GM23338 (cell line): Measurements from ENCODE around the gene TRIO. TPM values are rescaled to one million over a fixed set of nuclear protein-coding genes. Genes with fewer than 3 reads are reported as not detected.
A peak's percentile ranks its signal among the peaks of the same experiment; 100 is the strongest.

Experiments
- ATAC-seq: fragments of 200-7000 bp; cut with Tn5 transposase; 3 replicates; pipeline ENCODE4 v1.9.1; 2020
- DNase-seq: peaks from one replicate; pipeline ENCODE4 v3.0.0-alpha.2; 2015; ENCODE audit warnings: low spot score
- H2AFZ ChIP-seq: fragments of 200-600 bp; sonication (generic); 2 replicates; pipeline ENCODE4 v1.8.0; 2016; ENCODE audit warnings: antibody characterized with exemption, mild to moderate bottlenecking, moderate library complexity
- H3F3A ChIP-seq: fragments of 200-600 bp; sonication (generic); replicated peaks from 2 replicates; pipeline ENCODE4 v1.8.0; 2017; ENCODE audit warnings: antibody characterized with exemption, mixed run types, low read depth
- H3K27ac ChIP-seq: fragments of 200-600 bp; sonication (generic); 2 replicates; pipeline ENCODE4 v1.6.1; 2016; ENCODE audit warnings: low read depth
- H3K27me3 ChIP-seq: fragments of 200-600 bp; sonication (generic); 2 replicates; pipeline ENCODE4 v1.8.0; 2016; ENCODE audit warnings: mild to moderate bottlenecking, mixed run types, moderate library complexity; ENCODE audit not compliant: insufficient read depth
- H3K36me3 ChIP-seq: fragments of 200-600 bp; sonication (generic); 2 replicates; pipeline ENCODE4 v1.8.0; 2016; ENCODE audit warnings: mild to moderate bottlenecking; ENCODE audit not compliant: insufficient read depth
- H3K4me1 ChIP-seq: fragments of 200-600 bp; sonication (generic); 2 replicates; pipeline ENCODE4 v1.8.0; 2016; ENCODE audit warnings: mild to moderate bottlenecking, moderate library complexity; ENCODE audit not compliant: insufficient read depth
- H3K4me2 ChIP-seq: fragments of 200-600 bp; sonication (generic); 2 replicates; pipeline ENCODE4 v1.7.1; 2017; ENCODE audit warnings: mixed run types
- H3K4me3 ChIP-seq: fragments of 200-600 bp; sonication (generic); 2 replicates; pipeline ENCODE4 v1.6.1; 2016; ENCODE audit warnings: mixed run types
- H3K79me2 ChIP-seq: fragments of 200-600 bp; sonication (generic); replicated peaks from 2 replicates; pipeline ENCODE4 v1.8.0; 2017; ENCODE audit warnings: mild to moderate bottlenecking; ENCODE audit not compliant: insufficient read depth
- H3K9me2 ChIP-seq: fragments of 200-600 bp; sonication (generic); 2 replicates; pipeline ENCODE4 v1.8.0; 2017; ENCODE audit not compliant: insufficient read depth
- H4K20me1 ChIP-seq: fragments of 200-600 bp; sonication (generic); replicated peaks from 2 replicates; pipeline ENCODE4 v1.8.0; 2017; ENCODE audit warnings: mild to moderate bottlenecking; ENCODE audit not compliant: insufficient read depth
- H3K27ac Mint-ChIP-seq: 2 replicates; pipeline ENCODE4 v1.8.0; 2020; ENCODE audit warnings: inconsistent platforms, mild to moderate bottlenecking, moderate library complexity, mixed read lengths
- H3K27me3 Mint-ChIP-seq: 3 replicates; pipeline ENCODE4 v1.8.0; 2022; ENCODE audit warnings: low read depth, mild to moderate bottlenecking, moderate library complexity, mixed read lengths, inconsistent platforms; ENCODE audit not compliant: insufficient read depth, poor library complexity
- H3K36me3 Mint-ChIP-seq: 3 replicates; pipeline ENCODE4 v1.8.0; 2021; ENCODE audit warnings: low read depth, mild to moderate bottlenecking, inconsistent platforms, moderate library complexity, mixed read lengths
- H3K4me1 Mint-ChIP-seq: 3 replicates; pipeline ENCODE4 v1.8.0; 2020; ENCODE audit warnings: mild to moderate bottlenecking, inconsistent platforms, mixed read lengths
- H3K4me3 Mint-ChIP-seq: 3 replicates; pipeline ENCODE4 v1.8.0; 2021; ENCODE audit warnings: moderate library complexity, mild to moderate bottlenecking, inconsistent platforms, mixed read lengths
- H3K9me3 Mint-ChIP-seq: 3 replicates; pipeline ENCODE4 v1.8.0; 2020; ENCODE audit warnings: moderate library complexity, mild to moderate bottlenecking, inconsistent platforms, mixed read lengths
- CREB1 ChIP-seq: fragments of 250-450 bp; sonication (Bioruptor Pico); IDR thresholded peaks from 2 replicates; pipeline ENCODE4 v1.5.0; 2020; ENCODE audit warnings: low read depth, mild to moderate bottlenecking, moderate library complexity
- CTCF ChIP-seq, 2 experiments: fragments of 200-600 bp in 1 of 2; sonication (generic) in 1 of 2; conservative IDR thresholded peaks; 2 replicates each; pipeline versions ENCODE4 v1.5.1 to v1.6.1; 2016 to 2017; ENCODE audit warnings: antibody characterized with exemption in 2 of 2, low read depth in 2 of 2, mild to moderate bottlenecking in 2 of 2, moderate library complexity in 1 of 2
- ETS1 ChIP-seq: IDR thresholded peaks from 2 replicates; pipeline ENCODE4 v1.6.1; 2016; ENCODE audit warnings: antibody characterized with exemption
- EZH2 ChIP-seq: fragments of 200-600 bp; sonication (generic); IDR thresholded peaks from one replicate; pipeline ENCODE4 v1.8.0; 2017; ENCODE audit warnings: antibody characterized with exemption, mild to moderate bottlenecking, low read depth; ENCODE audit not compliant: unreplicated experiment
- EZH2phosphoT487 ChIP-seq: fragments of 200-600 bp; sonication (generic); IDR thresholded peaks from one replicate; pipeline ENCODE4 v1.8.1; 2018; ENCODE audit warnings: antibody characterized with exemption; ENCODE audit not compliant: unreplicated experiment
- JUNB ChIP-seq: IDR thresholded peaks from one replicate; pipeline ENCODE4 v1.6.1; 2016; ENCODE audit warnings: antibody characterized with exemption; ENCODE audit not compliant: unreplicated experiment
- NANOG ChIP-seq: IDR thresholded peaks from 2 replicates; pipeline ENCODE4 v1.6.1; 2016; ENCODE audit warnings: antibody characterized with exemption, borderline replicate concordance
- POLR2AphosphoS5 ChIP-seq: IDR thresholded peaks from 2 replicates; pipeline ENCODE4 v1.6.1; 2016; ENCODE audit warnings: antibody characterized with exemption, low read depth
- REST ChIP-seq: IDR thresholded peaks from one replicate; pipeline ENCODE4 v1.6.1; 2018; ENCODE audit warnings: antibody characterized with exemption; ENCODE audit not compliant: unreplicated experiment
- STAT1 ChIP-seq: IDR thresholded peaks from one replicate; pipeline ENCODE4 v1.6.1; 2016; ENCODE audit warnings: antibody characterized with exemption; ENCODE audit not compliant: unreplicated experiment
- ZNF114 ChIP-seq: fragments of 250-450 bp; sonication (Bioruptor Pico); IDR thresholded peaks from 2 replicates; pipeline ENCODE4 v1.5.0; 2020; ENCODE audit warnings: mild to moderate bottlenecking, moderate library complexity
- ZNF331 ChIP-seq: fragments of 250-450 bp; sonication (Bioruptor Pico); IDR thresholded peaks from 2 replicates; pipeline ENCODE4 v1.5.0; 2020; ENCODE audit warnings: low read depth, mild to moderate bottlenecking, moderate library complexity
- ZNF462 ChIP-seq: fragments of 250-450 bp; sonication (Bioruptor Pico); IDR thresholded peaks from 2 replicates; pipeline ENCODE4 v1.5.0; 2020; ENCODE audit warnings: mild to moderate bottlenecking, moderate library complexity
- polyA plus RNA-seq: library from polyadenylated mRNA; unstranded; fragments of >200 nt; fragmentation: Nextera tagmentation; extraction: Ambion mirVana; gene quantifications from 2 replicates; pipeline ENCODE4 v1.2.1, GENCODE V29; 2016
- total RNA-seq: library from RNA; depleted of rRNA; stranded (reverse); fragments of >200 nt; shearing (Covaris generic); gene quantifications from 2 replicates; pipeline ENCODE4 v1.2.3, GENCODE V29; 2014

TRIO gene
- total and polyA plus RNA-seq, 2 experiments from 2014 or later, result 13.8 to 113 TPM

GRCh38 chr5:14339468-14339867, 196.3 kb downstream of the TRIO start:
- Histone ChIP-seq H3K27me3 (no peaks in the 10 kb centered on the region), H3K4me1 (peaks cover 29% of the 10 kb centered on the region), H3K79me2 (peaks cover 24% of the 10 kb centered on the region), H4K20me1 (no peaks in the 10 kb centered on the region), H2AFZ (no peak overlapping the region), H3K4me3 (no peak overlapping the region), H3K9me2 (no peaks in the 10 kb centered on the region), H3K27ac (peak overlapping the region; percentile 95), H3K36me3 (peaks cover 12% of the 10 kb centered on the region; the same call in 1 of the 2 replicates), H3K4me2 (no peak overlapping the region), H3F3A (no peaks in the 10 kb centered on the region)
- Mint-ChIP-seq H3K36me3 (peaks cover 38% of the 10 kb centered on the region), H3K27me3 (peaks cover 4% of the 10 kb centered on the region), H3K9me3 (no peaks in the 10 kb centered on the region), H3K27ac (0 out of 2 replicates have a peak overlapping the region, but pooled peaks have one; percentile 59), H3K4me1 (peaks cover 45% of the 10 kb centered on the region), H3K4me3 (no peak overlapping the region)
- TF ChIP-seq NANOG (no peak), STAT1 (no peak), JUNB (no peak), ETS1 (no peak), ZNF462 (CRISPR knock-in tag) (no peak), CREB1 (CRISPR knock-in tag) (no peak), CTCF (conservative IDR thresholded peaks at IDR 0.05; ENCODE audit: low read depth in 2 of 2) (no peak), POLR2AphosphoS5 (no peak), REST (no peak), EZH2phosphoT487 (no peak), EZH2 (no peak), ZNF114 (no peak), ZNF331 (CRISPR knock-in tag) (no peak)
- ATAC-seq (no peak), DNase-seq (no peak)
